CD14-positive monocyte (primary cell): ENCODE measurements around the gene GSX2. TPM values are rescaled to one million over a fixed set of nuclear protein-coding genes. Genes with fewer than 3 reads are reported as not detected.

Source experiments
- DNase-seq, 3 donors: peaks; one replicate each; pipeline ENCODE4 v3.0.0-alpha.2; 2011 to 2022
- H2AFZ ChIP-seq: 2 replicates; pipeline ENCODE4 v1.6.0; 2012; ENCODE audit warnings: mild to moderate bottlenecking, low read depth, low read length, inconsistent platforms; ENCODE audit not compliant: insufficient read depth, poor library complexity, severe bottlenecking
- H3K27ac ChIP-seq, 2 donors: 1 replicate in 1 of 2; 2 replicates in 1 of 2; pipeline ENCODE4 v1.5.1; 2012 to 2013; ENCODE audit warnings: low read length in 2 of 2, control low read depth in 1 of 2, inconsistent platforms in 1 of 2, low read depth in 1 of 2, mild to moderate bottlenecking in 1 of 2
- H3K27me3 ChIP-seq, 2 donors: one replicate each; pipeline versions ENCODE4 v1.6.0 to v1.6.1; 2011 to 2013; ENCODE audit warnings: low read length in 2 of 2; ENCODE audit not compliant: control insufficient read depth in 2 of 2, insufficient read depth in 2 of 2
- H3K36me3 ChIP-seq, 2 donors: replicated peaks in 1 of 2; 1 replicate in 1 of 2; 2 replicates in 1 of 2; pipeline versions ENCODE4 v1.5.1 to v1.6.1; 2012 to 2013; ENCODE audit warnings: low read length in 2 of 2, control low read depth in 1 of 2, inconsistent platforms in 1 of 2, mild to moderate bottlenecking in 1 of 2; ENCODE audit not compliant: insufficient read depth in 2 of 2, control insufficient read depth in 1 of 2
- H3K4me1 ChIP-seq, 2 donors: 1 replicate in 1 of 2; 2 replicates in 1 of 2; pipeline versions ENCODE4 v1.5.1 to v1.6.1; 2012 to 2013; ENCODE audit warnings: low read length in 2 of 2, control low read depth in 1 of 2, inconsistent platforms in 1 of 2, mild to moderate bottlenecking in 1 of 2, moderate library complexity in 1 of 2; ENCODE audit not compliant: insufficient read depth in 2 of 2, control insufficient read depth in 1 of 2
- H3K4me2 ChIP-seq: replicated peaks from 2 replicates; pipeline ENCODE3; 2012; ENCODE audit warnings: low read length, moderate library complexity, mild to moderate bottlenecking; ENCODE audit not compliant: poor library complexity, severe bottlenecking; ENCODE audit errors: extremely low read depth
- H3K4me3 ChIP-seq, 3 experiments: fragments of 200-600 bp in 1 of 3; sonication (generic) in 1 of 3; replicated peaks in 1 of 3; 1 replicate in 2 of 3; 2 replicates in 1 of 3; pipeline ENCODE4 v1.5.1; 2011 to 2013; ENCODE audit warnings: low read length in 3 of 3, mild to moderate bottlenecking in 3 of 3, control low read depth in 2 of 3, low read depth in 2 of 3, inconsistent platforms in 1 of 3, moderate library complexity in 1 of 3
- H3K79me2 ChIP-seq: 2 replicates; pipeline ENCODE4 v1.6.0; 2012; ENCODE audit warnings: mild to moderate bottlenecking, control low read depth, inconsistent platforms, low read length, moderate library complexity; ENCODE audit not compliant: insufficient read depth
- H3K9ac ChIP-seq: 2 replicates; pipeline ENCODE4 v1.6.0; 2017; ENCODE audit warnings: low read length, mild to moderate bottlenecking; ENCODE audit not compliant: insufficient read depth, poor library complexity, severe bottlenecking
- H3K9me3 ChIP-seq, 2 donors: replicated peaks in 1 of 2; 1 replicate in 1 of 2; 2 replicates in 1 of 2; pipeline versions ENCODE4 v1.5.1 to v1.6.1; 2012 to 2013; ENCODE audit warnings: low read length in 2 of 2, control low read depth in 1 of 2; ENCODE audit not compliant: control insufficient read depth in 1 of 2, insufficient read depth in 1 of 2
- H4K20me1 ChIP-seq: 2 replicates; pipeline ENCODE4 v1.6.0; 2012; ENCODE audit warnings: mild to moderate bottlenecking, low read length, control low read depth, moderate library complexity; ENCODE audit not compliant: insufficient read depth
- H3K27ac Mint-ChIP-seq, 7 donors: one replicate each; pipeline ENCODE4 v1.8.0; 2020; ENCODE audit warnings: mild to moderate bottlenecking in 7 of 7, mixed read lengths in 7 of 7, moderate library complexity in 6 of 7, inconsistent platforms in 2 of 7
- H3K27me3 Mint-ChIP-seq, 3 donors: one replicate each; pipeline ENCODE4 v1.8.0; 2021 to 2022; ENCODE audit warnings: low read depth in 3 of 3, mild to moderate bottlenecking in 3 of 3, mixed read lengths in 3 of 3, moderate library complexity in 3 of 3, inconsistent platforms in 1 of 3
- H3K36me3 Mint-ChIP-seq, 2 donors: one replicate each; pipeline ENCODE4 v1.8.0; 2020; ENCODE audit warnings: mixed read lengths in 2 of 2, inconsistent platforms in 1 of 2, mild to moderate bottlenecking in 1 of 2
- H3K4me1 Mint-ChIP-seq: one replicate; pipeline ENCODE4 v1.8.0; 2020; ENCODE audit warnings: mild to moderate bottlenecking, mixed read lengths
- H3K4me3 Mint-ChIP-seq, 2 donors: one replicate each; pipeline ENCODE4 v1.8.0; 2020; ENCODE audit warnings: mild to moderate bottlenecking in 2 of 2, mixed read lengths in 2 of 2, moderate library complexity in 1 of 2
- H3K9me3 Mint-ChIP-seq, 7 donors: one replicate each; pipeline ENCODE4 v1.8.0; 2020 to 2022; ENCODE audit warnings: mixed read lengths in 7 of 7, mild to moderate bottlenecking in 6 of 7, moderate library complexity in 6 of 7, inconsistent platforms in 2 of 7
- CTCF ChIP-seq: fragments of 200-600 bp; IDR thresholded peaks from one replicate; pipeline ENCODE4 v1.8.0; 2022; ENCODE audit warnings: antibody characterized with exemption, mild to moderate bottlenecking
- WGBS: methylation state at CpG from one replicate; pipeline ENCODE4 v1.1.5; 2013; ENCODE audit warnings: missing lambda C conversion rate; ENCODE audit not compliant: insufficient coverage; 5-methylcytosine and 5-hydroxymethylcytosine counted together
- intact Hi-C, 2 donors: fragments of 100-400 bp; cut with micrococcal nuclease; formaldehyde crosslinking; loops; one replicate each; pipeline versions ENCODE4 v1.15.0 to v1.15.1; 2023
- polyA plus RNA-seq, 3 donors: library from polyadenylated mRNA; depleted of rRNA in 1 of 3; unstranded in 2 of 3; stranded (reverse) in 1 of 3; fragments of 300-500 nt in 2 of 3; fragments of >200 nt in 1 of 3; fragmentation: Illumina TruSeq in 2 of 3; gene quantifications; 1 replicate in 2 of 3; 2 replicates in 1 of 3; pipeline ENCODE4 v1.2.3, GENCODE V29; 2012 to 2021

The GSX2 gene
- polyA plus RNA-seq, 3 donors: not detected

DNA sequence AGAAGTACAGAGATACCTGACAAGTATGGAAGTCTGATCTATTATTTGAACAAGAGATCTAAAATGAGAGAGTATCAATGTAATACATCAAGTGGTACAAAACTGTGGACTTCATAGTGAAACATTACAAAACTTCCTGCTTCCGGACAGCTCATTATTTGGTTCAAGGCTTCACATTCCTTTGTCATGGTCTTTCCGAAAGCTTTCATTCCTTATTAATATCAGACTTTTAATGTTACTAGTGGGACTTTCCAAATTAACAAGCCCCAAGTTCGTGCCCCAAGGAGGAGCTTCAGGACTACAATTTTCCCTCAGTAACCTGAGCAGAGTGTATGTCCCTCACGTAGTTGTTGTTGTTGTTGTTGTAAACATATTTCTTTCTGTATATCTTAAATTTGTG is 36.7 kb upstream of the GSX2 start:
- Mint-ChIP-seq H3K27me3 (peaks cover 0 to 3% (median 1%) of the 10 kb centered on the region in 3 donors), H3K4me1 (peaks cover 46% of the 10 kb centered on the region), H3K36me3 (peaks cover 7 to 9% of the 10 kb centered on the region in 2 donors), H3K9me3 (no peaks in the 10 kb centered on the region), H3K27ac (peak overlapping the region; percentile 96 to 99 (median 98)), H3K4me3 (peak overlapping the region; percentile 91 to 96)
- Histone ChIP-seq H2AFZ (peak overlapping the region; percentile 81), H4K20me1 (peaks cover 58% of the 10 kb centered on the region), H3K36me3 (no peaks in the 10 kb centered on the region), H3K4me1 (peaks cover 20 to 37% of the 10 kb centered on the region in 2 donors), H3K27me3 (no peaks in the 10 kb centered on the region), H3K79me2 (peaks cover 61% of the 10 kb centered on the region), H3K4me3 (peak overlapping the region; percentile 94 to 97 (median 97)), H3K9me3 (no peaks in the 10 kb centered on the region), H3K4me2 (peak overlapping the region; percentile 84), H3K9ac (peak overlapping the region; percentile 100), H3K27ac (peak overlapping the region; percentile 99)
- WGBS: no CpG with 5 or more reads among the region's 4 CpGs
- intact Hi-C loops: loop anchor here (5.0 to 10.0 kb wide), 3 partner anchors 148 to 688 kb away; partner anchors contain the start of gene FIP1L1 (in 1 of the 2)
- TF ChIP-seq CTCF: no peak
- DNase-seq: peak; percentile 39 to 83 (median 83)

DNA sequence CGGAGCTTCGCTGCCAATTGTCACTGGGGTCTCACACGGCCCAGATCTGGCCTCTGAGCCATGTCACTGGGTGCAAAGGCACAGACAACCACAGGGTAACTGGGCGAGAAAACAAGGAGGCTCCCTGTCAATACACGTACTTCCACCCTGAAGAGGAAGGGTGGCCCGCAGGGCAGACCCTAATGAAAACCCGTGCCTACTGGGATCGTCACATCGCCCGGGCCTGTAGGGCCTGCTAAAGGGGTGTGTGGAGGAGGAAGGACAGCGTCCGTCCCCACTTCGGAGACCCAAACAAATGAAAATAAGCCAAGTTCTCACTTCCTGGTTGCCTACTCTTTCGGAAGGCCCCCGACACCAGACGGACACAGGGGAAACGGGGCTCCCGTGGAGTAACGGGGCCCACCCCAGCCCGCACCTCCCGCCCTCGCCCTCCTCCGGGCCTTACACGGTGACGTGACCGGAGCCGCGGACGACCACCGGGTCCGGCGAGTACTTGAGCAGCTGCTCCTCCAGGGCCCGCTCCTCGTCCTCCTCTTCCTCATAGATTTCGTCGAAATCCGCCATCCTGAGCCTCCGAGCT is 36.1 kb upstream of the GSX2 start:
- no peak for TF ChIP-seq CTCF
- Mint-ChIP-seq H3K27ac (peak overlapping the region; percentile 96 to 99 (median 98)), H3K27me3 (peaks cover 0 to 3% (median 1%) of the 10 kb centered on the region in 3 donors), H3K4me3 (peak overlapping the region; percentile 91 to 96), H3K9me3 (no peaks in the 10 kb centered on the region), H3K36me3 (peaks cover 7 to 9% of the 10 kb centered on the region in 2 donors), H3K4me1 (peaks cover 42% of the 10 kb centered on the region)
- Histone ChIP-seq H3K4me3 (peak overlapping the region; percentile 94 to 97 (median 97)), H3K4me2 (peak overlapping the region; percentile 84), H3K36me3 (no peaks in the 10 kb centered on the region), H3K9ac (peak overlapping the region; percentile 100), H3K9me3 (no peaks in the 10 kb centered on the region), H3K79me2 (peaks cover 55% of the 10 kb centered on the region), H2AFZ (peak overlapping the region; percentile 81), H4K20me1 (peaks cover 52% of the 10 kb centered on the region), H3K4me1 (peaks cover 20 to 34% of the 10 kb centered on the region in 2 donors), H3K27ac (peak overlapping the region; percentile 99), H3K27me3 (no peaks in the 10 kb centered on the region)
- peak; percentile 43 to 66 (median 58) for DNase-seq
- intact Hi-C loops: loop anchor here (5.0 to 10.0 kb wide), 3 partner anchors 149 to 689 kb away; partner anchors contain the start of gene FIP1L1 (in 1 of the 2)
- 0% methylated on average over 25 of the region's 38 CpGs for WGBS
